ENCODE results near the gene CDH13. TPM values are rescaled to one million over a fixed set of nuclear protein-coding genes. Genes with fewer than 3 reads are reported as not detected.

The CDH13 gene
- total and polyA plus RNA-seq, 2 donors (not counting 3 experiments of a cell fraction or from before 2014, with no cell fraction given): 96.6 to 124 TPM

- Histone ChIP-seq H3K27ac (ENCODE audit: insufficient read depth, low read depth, low read length) (no peak overlapping the region), H3K4me1 (ENCODE audit: control insufficient read depth, extremely low read depth, insufficient read depth, low read length) (peaks cover 9% of the 10 kb centered on the region), H3K36me3 (ENCODE audit: control insufficient read depth in 2 of 2, extremely low read depth in 1 of 2, insufficient read depth in 2 of 2, low read length in 2 of 2) (no peaks in the 10 kb centered on the region), H3K9me3 (replicated peaks; ENCODE audit: control insufficient read depth, insufficient read depth, low read length) (no peaks in the 10 kb centered on the region), H3K27me3 (ENCODE audit: control insufficient read depth in 2 of 2, insufficient read depth in 2 of 2, low read length in 2 of 2) (no peaks in the 10 kb centered on the region), H2AFZ (ENCODE audit: low read depth, low read length) (no peak overlapping the region), H3K4me3 (replicated peaks in 1 of 3; ENCODE audit: insufficient read depth in 1 of 3, low read depth in 1 of 3, low read length in 3 of 3) (no peak overlapping the region), H3K4me2 (ENCODE audit: insufficient read depth, low read length) (no peak overlapping the region), H3K79me2 (ENCODE audit: control insufficient read depth, insufficient read depth, low read length) (no peaks in the 10 kb centered on the region), H3K9ac (replicated peaks; ENCODE audit: extremely low read depth, insufficient read depth, low read length) (no peak overlapping the region), H3K9me1 (replicated peaks; ENCODE audit: control insufficient read depth, extremely low read depth, insufficient read depth, low read length) (no peaks in the 10 kb centered on the region), H4K20me1 (replicated peaks; ENCODE audit: control insufficient read depth, extremely low read depth, insufficient read depth, low read length) (no peaks in the 10 kb centered on the region)
- no peak for DNase-seq (ENCODE audit: low read depth, low spot score)
- no TSS peak for BruUV-seq (replicated peaks)
- CTCF ChIA-PET: interaction anchor here (0.9 to 1.4 kb wide), 2 partner anchors 10 to 140 kb away, joined by 4 read pairs; no protein-coding TSS in a partner anchor
- intact Hi-C loops (cut with micrococcal nuclease) (no loop called here), dilution Hi-C loops (cut with MboI; ENCODE audit: extremely low pct_ligation_motif_present, low sequenced_read_pairs) (no loop called here)
- no peak for TF ChIP-seq MYC (IDR thresholded peaks at IDR 0.05; ENCODE audit: low read depth, low read length)
- no peak for TF ChIP-seq GATA2 (IDR thresholded peaks at IDR 0.05; ENCODE audit: insufficient read depth, insufficient read length, low read depth, low read length)
- TF ChIP-seq JUN (IDR thresholded peaks at IDR 0.05; ENCODE audit: borderline replicate concordance, insufficient read depth, insufficient read length, low read depth): no peak
- no peak for TF ChIP-seq POLR2A (IDR thresholded peaks at IDR 0.05; ENCODE audit: low read depth, low read length)
- no peak for TF ChIP-seq FOS (IDR thresholded peaks at IDR 0.05; ENCODE audit: borderline replicate concordance, insufficient read depth, low read length)
- TF ChIP-seq, protein P1, sequence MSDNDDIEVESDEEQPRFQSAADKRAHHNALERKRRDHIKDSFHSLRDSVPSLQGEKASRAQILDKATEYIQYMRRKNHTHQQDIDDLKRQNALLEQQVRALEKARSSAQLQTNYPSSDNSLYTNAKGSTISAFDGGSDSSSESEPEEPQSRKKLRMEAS (IDR thresholded peaks at IDR 0.05; ENCODE audit: insufficient read depth, insufficient read length): no peak
- FAIRE-seq: no peak
- POLR2A ChIA-PET: no interaction called here
Measured at GRCh38 chr16:83075956-83076355, 449.2 kb downstream of the CDH13 start.

DNA sequence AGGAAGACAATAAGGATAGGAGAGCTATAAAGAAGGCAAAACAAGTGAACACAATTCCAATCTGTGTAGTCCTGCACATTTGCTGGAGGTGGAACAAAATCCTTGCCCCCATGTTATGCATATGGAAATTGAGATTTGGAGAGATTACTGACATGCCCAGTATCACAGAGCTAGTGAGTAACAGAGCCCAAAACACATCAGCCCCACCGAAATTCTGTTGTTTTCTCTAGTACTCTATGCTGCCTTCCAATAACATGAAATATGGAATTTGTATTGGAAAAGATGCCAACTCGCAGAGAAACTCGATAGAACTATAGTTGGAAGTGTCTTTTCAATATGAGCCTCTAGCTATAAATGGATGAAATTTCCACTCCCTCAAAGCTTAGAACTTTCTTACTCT lies 456.6 kb downstream of the CDH13 start:
- DNase-seq (ENCODE audit: low read depth, low spot score) (no peak), FAIRE-seq (no peak)
- Histone ChIP-seq H3K9ac (replicated peaks; ENCODE audit: extremely low read depth, insufficient read depth, low read length) (no peak overlapping the region), H4K20me1 (replicated peaks; ENCODE audit: control insufficient read depth, extremely low read depth, insufficient read depth, low read length) (no peaks in the 10 kb centered on the region), H3K27me3 (ENCODE audit: control insufficient read depth in 2 of 2, insufficient read depth in 2 of 2, low read length in 2 of 2) (no peaks in the 10 kb centered on the region), H3K36me3 (ENCODE audit: control insufficient read depth in 2 of 2, extremely low read depth in 1 of 2, insufficient read depth in 2 of 2, low read length in 2 of 2) (no peaks in the 10 kb centered on the region), H3K9me1 (replicated peaks; ENCODE audit: control insufficient read depth, extremely low read depth, insufficient read depth, low read length) (no peaks in the 10 kb centered on the region), H3K4me2 (ENCODE audit: insufficient read depth, low read length) (no peak overlapping the region), H3K27ac (ENCODE audit: insufficient read depth, low read depth, low read length) (no peak overlapping the region), H2AFZ (ENCODE audit: low read depth, low read length) (no peak overlapping the region), H3K4me1 (ENCODE audit: control insufficient read depth, extremely low read depth, insufficient read depth, low read length) (no peaks in the 10 kb centered on the region), H3K9me3 (replicated peaks; ENCODE audit: control insufficient read depth, insufficient read depth, low read length) (no peaks in the 10 kb centered on the region), H3K79me2 (ENCODE audit: control insufficient read depth, insufficient read depth, low read length) (no peaks in the 10 kb centered on the region), H3K4me3 (replicated peaks in 1 of 3; ENCODE audit: insufficient read depth in 1 of 3, low read depth in 1 of 3, low read length in 3 of 3) (no peak overlapping the region)
- CTCF ChIA-PET: interaction anchor here (1.2 kb wide), 1 partner anchor 132 kb away, joined by 4 read pairs; no protein-coding TSS in a partner anchor
- POLR2A ChIA-PET: interaction anchor here (0.6 kb wide), 1 partner anchor 42 kb away, joined by 3 read pairs; no protein-coding TSS in a partner anchor
- intact Hi-C loops (cut with micrococcal nuclease) (no loop called here), dilution Hi-C loops (cut with MboI; ENCODE audit: extremely low pct_ligation_motif_present, low sequenced_read_pairs) (no loop called here)
- no peak for TF ChIP-seq CTCF (IDR thresholded peaks at IDR 0.05; ENCODE audit: extremely low read depth in 1 of 2, insufficient read depth in 1 of 2, low read depth in 1 of 2, low read length in 2 of 2)
- no TSS peak for BruUV-seq (replicated peaks)

Data from endothelial cell of umbilical vein (primary cell).